GM12801 (cell line): Measurements from ENCODE around the gene PEX26.

Experiments
- TF ChIP-seq, protein P1 (sequence below): IDR thresholded peaks from one replicate; pipeline ENCODE4 v1.5.1; 2011; ENCODE audit warnings: control low read depth; ENCODE audit not compliant: insufficient read length; ENCODE audit errors: extremely low read depth

Gene PEX26

DNA sequence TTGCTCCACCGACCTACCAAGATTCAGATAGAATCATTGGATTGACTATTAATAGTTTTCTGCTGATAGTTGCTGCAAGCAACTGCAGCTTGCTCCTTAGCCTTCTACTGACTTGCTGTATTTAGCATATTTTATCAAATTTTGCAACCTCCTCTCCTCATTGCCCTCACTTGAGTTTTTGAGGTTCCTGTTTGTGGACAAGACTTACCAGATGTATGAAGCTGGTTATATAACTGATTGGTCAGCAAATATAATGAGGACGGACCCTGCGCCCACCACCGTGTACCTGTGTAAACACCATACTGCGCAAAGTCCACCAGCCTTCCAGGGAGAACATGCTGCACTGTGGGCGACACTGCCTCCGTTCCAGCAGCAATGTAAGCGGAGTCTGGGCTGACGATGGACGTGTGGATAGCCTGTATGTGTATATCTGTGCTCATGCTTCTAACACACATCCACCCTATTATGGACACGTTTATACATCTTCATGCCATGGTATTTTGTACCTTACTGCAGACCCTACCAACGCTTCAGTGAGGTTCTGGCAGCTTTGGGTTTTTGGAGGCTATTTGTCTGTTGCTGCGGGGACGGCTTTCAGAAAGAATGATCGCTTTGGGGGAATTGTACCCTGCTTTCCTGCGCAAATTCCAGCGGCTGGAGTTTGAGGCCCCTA, 70.6 kb downstream of the PEX26 start:
- TF ChIP-seq, protein P1, sequence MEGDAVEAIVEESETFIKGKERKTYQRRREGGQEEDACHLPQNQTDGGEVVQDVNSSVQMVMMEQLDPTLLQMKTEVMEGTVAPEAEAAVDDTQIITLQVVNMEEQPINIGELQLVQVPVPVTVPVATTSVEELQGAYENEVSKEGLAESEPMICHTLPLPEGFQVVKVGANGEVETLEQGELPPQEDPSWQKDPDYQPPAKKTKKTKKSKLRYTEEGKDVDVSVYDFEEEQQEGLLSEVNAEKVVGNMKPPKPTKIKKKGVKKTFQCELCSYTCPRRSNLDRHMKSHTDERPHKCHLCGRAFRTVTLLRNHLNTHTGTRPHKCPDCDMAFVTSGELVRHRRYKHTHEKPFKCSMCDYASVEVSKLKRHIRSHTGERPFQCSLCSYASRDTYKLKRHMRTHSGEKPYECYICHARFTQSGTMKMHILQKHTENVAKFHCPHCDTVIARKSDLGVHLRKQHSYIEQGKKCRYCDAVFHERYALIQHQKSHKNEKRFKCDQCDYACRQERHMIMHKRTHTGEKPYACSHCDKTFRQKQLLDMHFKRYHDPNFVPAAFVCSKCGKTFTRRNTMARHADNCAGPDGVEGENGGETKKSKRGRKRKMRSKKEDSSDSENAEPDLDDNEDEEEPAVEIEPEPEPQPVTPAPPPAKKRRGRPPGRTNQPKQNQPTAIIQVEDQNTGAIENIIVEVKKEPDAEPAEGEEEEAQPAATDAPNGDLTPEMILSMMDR = no peak

DNA sequence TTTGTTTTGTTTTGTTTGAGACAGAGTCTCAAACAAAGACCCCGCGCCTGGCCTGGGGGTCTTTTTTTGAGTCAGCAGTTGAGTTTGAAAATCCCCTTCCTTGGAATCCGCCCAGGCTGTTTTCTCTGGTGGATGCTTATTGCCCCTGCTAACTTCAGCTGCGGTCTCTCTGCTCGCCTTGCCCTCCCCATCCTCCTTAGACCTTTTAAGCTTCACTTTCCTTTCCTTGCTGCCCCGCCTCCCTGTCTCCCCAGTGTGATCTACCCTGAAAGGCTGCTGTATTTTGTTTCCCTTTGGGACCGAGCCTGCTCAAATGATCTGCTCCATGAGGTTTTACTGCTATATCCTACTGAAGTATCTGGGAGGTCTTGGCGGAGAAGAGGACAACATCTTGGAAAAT, 74.7 kb downstream of the PEX26 start:
- TF ChIP-seq, protein P1 = no peak

DNA sequence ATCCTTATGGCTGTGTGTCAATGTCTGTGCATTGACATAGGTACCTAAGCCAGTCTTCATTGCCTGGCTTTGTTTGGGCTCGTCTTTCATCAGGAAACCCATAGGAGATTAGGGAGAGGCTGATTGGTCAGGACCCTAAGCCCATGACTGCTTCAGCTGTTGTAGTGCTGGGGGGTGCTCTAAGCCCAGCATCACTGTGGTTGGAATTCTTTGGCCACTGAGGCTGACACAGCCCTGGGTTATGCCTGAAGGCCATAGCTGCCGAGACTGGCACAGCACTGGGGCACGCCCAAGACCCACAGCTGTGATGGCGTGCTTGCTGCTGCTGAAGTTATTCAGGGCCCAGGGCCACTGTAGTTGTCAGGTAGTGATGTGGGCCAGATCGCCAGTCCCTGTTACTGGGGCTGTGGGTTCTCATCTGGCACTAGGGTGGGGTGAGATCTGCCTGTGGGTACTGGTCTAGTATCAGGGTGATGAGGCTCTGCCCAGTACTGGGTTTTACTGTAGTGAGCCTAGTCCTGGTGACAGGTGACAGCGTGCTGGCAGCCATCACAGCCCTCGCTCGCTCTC, 77.1 kb downstream of the PEX26 start:
- TF ChIP-seq, protein P1 = no peak
